ENCODE results near the gene ENKUR.

Gene ENKUR

GRCh38 chr10:25036381-25036780 lies 20.4 kb upstream of the ENKUR start:
- H3K36me3 ChIP-seq (ENCODE audit: insufficient read depth, low read length) = no peaks in the 10 kb centered on the region
- H3K4me1 ChIP-seq (ENCODE audit: insufficient read depth, low read length) = no peaks in the 10 kb centered on the region
- no peak overlapping the region for H3K4me2 ChIP-seq (ENCODE audit: insufficient read depth, low read length)
- TF ChIP-seq, protein P1, sequence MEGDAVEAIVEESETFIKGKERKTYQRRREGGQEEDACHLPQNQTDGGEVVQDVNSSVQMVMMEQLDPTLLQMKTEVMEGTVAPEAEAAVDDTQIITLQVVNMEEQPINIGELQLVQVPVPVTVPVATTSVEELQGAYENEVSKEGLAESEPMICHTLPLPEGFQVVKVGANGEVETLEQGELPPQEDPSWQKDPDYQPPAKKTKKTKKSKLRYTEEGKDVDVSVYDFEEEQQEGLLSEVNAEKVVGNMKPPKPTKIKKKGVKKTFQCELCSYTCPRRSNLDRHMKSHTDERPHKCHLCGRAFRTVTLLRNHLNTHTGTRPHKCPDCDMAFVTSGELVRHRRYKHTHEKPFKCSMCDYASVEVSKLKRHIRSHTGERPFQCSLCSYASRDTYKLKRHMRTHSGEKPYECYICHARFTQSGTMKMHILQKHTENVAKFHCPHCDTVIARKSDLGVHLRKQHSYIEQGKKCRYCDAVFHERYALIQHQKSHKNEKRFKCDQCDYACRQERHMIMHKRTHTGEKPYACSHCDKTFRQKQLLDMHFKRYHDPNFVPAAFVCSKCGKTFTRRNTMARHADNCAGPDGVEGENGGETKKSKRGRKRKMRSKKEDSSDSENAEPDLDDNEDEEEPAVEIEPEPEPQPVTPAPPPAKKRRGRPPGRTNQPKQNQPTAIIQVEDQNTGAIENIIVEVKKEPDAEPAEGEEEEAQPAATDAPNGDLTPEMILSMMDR (IDR thresholded peaks at IDR 0.05; ENCODE audit: borderline replicate concordance, extremely low read depth, low read length, poor library complexity, severe bottlenecking) = no peak
- no peak for TF ChIP-seq EZH2 (IDR thresholded peaks at IDR 0.05; ENCODE audit: borderline replicate concordance, low read depth, low read length, severe bottlenecking)
- H3K79me2 ChIP-seq (ENCODE audit: insufficient read depth, low read length) = no peaks in the 10 kb centered on the region
- H3K27me3 ChIP-seq (ENCODE audit: insufficient read depth, low read length, poor library complexity) = no peaks in the 10 kb centered on the region
- H3K9me3 ChIP-seq (ENCODE audit: insufficient read depth, low read length, severe bottlenecking) = no peaks in the 10 kb centered on the region
- no peak overlapping the region for H2AFZ ChIP-seq (ENCODE audit: low read depth, low read length)
- H3K4me3 ChIP-seq (ENCODE audit: low read depth in 1 of 2, low read length in 2 of 2) = no peak overlapping the region
- no peak for DNase-seq
- ATAC-seq (ENCODE audit: insufficient read depth, low read depth) = no peak
- H3K9ac ChIP-seq (ENCODE audit: low read depth, low read length) = no peak overlapping the region
- no peaks in the 10 kb centered on the region for H4K20me1 ChIP-seq (ENCODE audit: insufficient read depth, low read length)
- no peak overlapping the region for H3K27ac ChIP-seq (ENCODE audit: low read length)

DNA sequence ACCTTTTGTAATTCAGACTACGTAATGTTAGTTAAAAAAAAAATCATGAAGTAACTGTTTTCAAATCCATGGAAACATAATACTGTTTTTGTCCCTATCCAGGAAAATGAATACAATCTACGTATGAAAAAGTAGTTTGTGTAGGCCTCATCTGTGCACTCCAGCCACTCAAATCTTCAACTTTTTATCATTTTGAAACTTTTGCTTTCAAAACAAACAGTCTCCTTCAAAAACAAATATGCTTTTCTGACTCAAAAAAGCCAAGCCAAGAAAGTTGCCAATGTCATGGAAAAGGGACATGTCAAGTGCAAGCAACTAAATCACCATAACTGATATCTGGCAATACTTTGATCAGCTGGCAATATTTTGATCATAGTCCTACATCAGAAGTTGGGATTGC lies 13.6 kb upstream of the ENKUR start:
- Histone ChIP-seq H3K79me2 (ENCODE audit: insufficient read depth, low read length) (no peaks in the 10 kb centered on the region), H4K20me1 (ENCODE audit: insufficient read depth, low read length) (no peaks in the 10 kb centered on the region), H3K4me3 (ENCODE audit: low read depth in 1 of 2, low read length in 2 of 2) (no peak overlapping the region), H3K9me3 (ENCODE audit: insufficient read depth, low read length, severe bottlenecking) (no peaks in the 10 kb centered on the region), H3K4me2 (ENCODE audit: insufficient read depth, low read length) (no peak overlapping the region), H3K9ac (ENCODE audit: low read depth, low read length) (no peak overlapping the region), H3K27me3 (ENCODE audit: insufficient read depth, low read length, poor library complexity) (no peaks in the 10 kb centered on the region), H3K27ac (ENCODE audit: low read length) (no peak overlapping the region), H2AFZ (ENCODE audit: low read depth, low read length) (no peak overlapping the region), H3K4me1 (ENCODE audit: insufficient read depth, low read length) (no peaks in the 10 kb centered on the region), H3K36me3 (ENCODE audit: insufficient read depth, low read length) (no peaks in the 10 kb centered on the region)
- ATAC-seq (ENCODE audit: insufficient read depth, low read depth) (no peak), DNase-seq (no peak)
- no peak for TF ChIP-seq EZH2 (IDR thresholded peaks at IDR 0.05; ENCODE audit: borderline replicate concordance, low read depth, low read length, severe bottlenecking)
- TF ChIP-seq, protein P1 (IDR thresholded peaks at IDR 0.05; ENCODE audit: borderline replicate concordance, extremely low read depth, low read length, poor library complexity, severe bottlenecking) = no peak

- Histone ChIP-seq H4K20me1 (ENCODE audit: insufficient read depth, low read length) (no peaks in the 10 kb centered on the region), H3K9me3 (ENCODE audit: insufficient read depth, low read length, severe bottlenecking) (no peaks in the 10 kb centered on the region), H3K4me1 (ENCODE audit: insufficient read depth, low read length) (no peaks in the 10 kb centered on the region), H3K27me3 (ENCODE audit: insufficient read depth, low read length, poor library complexity) (no peaks in the 10 kb centered on the region), H3K4me2 (ENCODE audit: insufficient read depth, low read length) (no peak overlapping the region), H2AFZ (ENCODE audit: low read depth, low read length) (no peak overlapping the region), H3K79me2 (ENCODE audit: insufficient read depth, low read length) (no peaks in the 10 kb centered on the region), H3K9ac (ENCODE audit: low read depth, low read length) (no peak overlapping the region), H3K27ac (ENCODE audit: low read length) (no peak overlapping the region), H3K4me3 (ENCODE audit: low read depth in 1 of 2, low read length in 2 of 2) (no peak overlapping the region), H3K36me3 (ENCODE audit: insufficient read depth, low read length) (no peaks in the 10 kb centered on the region; the same call in 1 of the 2 replicates)
- no peak for TF ChIP-seq EZH2 (IDR thresholded peaks at IDR 0.05; ENCODE audit: borderline replicate concordance, low read depth, low read length, severe bottlenecking)
- no peak for ATAC-seq (ENCODE audit: insufficient read depth, low read depth)
- no peak for DNase-seq
These were observed 12.8 kb upstream of the ENKUR start for GRCh38 chr10:25028711-25029110.

DNA sequence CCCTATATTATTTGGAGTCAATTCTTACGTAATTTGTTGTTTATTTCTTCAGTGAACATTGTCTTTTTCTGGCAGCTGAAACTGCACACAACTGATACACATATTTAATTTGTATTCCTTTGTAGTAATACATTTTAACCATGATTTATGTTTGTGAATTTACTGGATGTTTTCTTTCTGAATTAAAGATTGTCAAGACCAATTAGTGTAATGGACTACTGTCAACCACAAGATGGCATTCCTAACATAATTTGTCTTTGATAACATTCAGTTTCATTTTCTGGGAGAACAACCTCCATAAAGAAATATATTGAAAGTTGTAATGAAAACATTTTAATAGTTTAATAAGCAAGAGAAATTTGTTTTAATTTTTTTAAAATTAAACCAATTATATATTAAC lies 10.5 kb upstream of the ENKUR start:
- Histone ChIP-seq H3K79me2 (ENCODE audit: insufficient read depth, low read length) (no peaks in the 10 kb centered on the region), H3K4me3 (ENCODE audit: low read depth in 1 of 2, low read length in 2 of 2) (no peak overlapping the region), H3K4me2 (ENCODE audit: insufficient read depth, low read length) (no peak overlapping the region), H3K9ac (ENCODE audit: low read depth, low read length) (no peak overlapping the region), H3K9me3 (ENCODE audit: insufficient read depth, low read length, severe bottlenecking) (no peaks in the 10 kb centered on the region), H3K4me1 (ENCODE audit: insufficient read depth, low read length) (no peaks in the 10 kb centered on the region), H3K27me3 (ENCODE audit: insufficient read depth, low read length, poor library complexity) (no peaks in the 10 kb centered on the region), H3K36me3 (ENCODE audit: insufficient read depth, low read length) (peaks cover 10% of the 10 kb centered on the region; the same call in 1 of the 2 replicates), H3K27ac (ENCODE audit: low read length) (no peak overlapping the region), H4K20me1 (ENCODE audit: insufficient read depth, low read length) (no peaks in the 10 kb centered on the region), H2AFZ (ENCODE audit: low read depth, low read length) (no peak overlapping the region)
- TF ChIP-seq EZH2 (IDR thresholded peaks at IDR 0.05; ENCODE audit: borderline replicate concordance, low read depth, low read length, severe bottlenecking) = no peak
- TF ChIP-seq, protein P1 (IDR thresholded peaks at IDR 0.05; ENCODE audit: borderline replicate concordance, extremely low read depth, low read length, poor library complexity, severe bottlenecking) = peak; percentile 37
- ATAC-seq (ENCODE audit: insufficient read depth, low read depth) (no peak), DNase-seq (no peak)

Data from DND-41 (cell line).